Activated T-cell treated with anti-CD3 and anti-CD28 coated beads, Interleukin-2, amount 50 U/mL, for 48 hours (primary cell): ENCODE data around the gene PARM1.

Source experiments
- DNase-seq, 2 experiments: peaks; one replicate each; pipeline ENCODE4 v3.0.0-alpha.2; 2020

Gene PARM1

DNA sequence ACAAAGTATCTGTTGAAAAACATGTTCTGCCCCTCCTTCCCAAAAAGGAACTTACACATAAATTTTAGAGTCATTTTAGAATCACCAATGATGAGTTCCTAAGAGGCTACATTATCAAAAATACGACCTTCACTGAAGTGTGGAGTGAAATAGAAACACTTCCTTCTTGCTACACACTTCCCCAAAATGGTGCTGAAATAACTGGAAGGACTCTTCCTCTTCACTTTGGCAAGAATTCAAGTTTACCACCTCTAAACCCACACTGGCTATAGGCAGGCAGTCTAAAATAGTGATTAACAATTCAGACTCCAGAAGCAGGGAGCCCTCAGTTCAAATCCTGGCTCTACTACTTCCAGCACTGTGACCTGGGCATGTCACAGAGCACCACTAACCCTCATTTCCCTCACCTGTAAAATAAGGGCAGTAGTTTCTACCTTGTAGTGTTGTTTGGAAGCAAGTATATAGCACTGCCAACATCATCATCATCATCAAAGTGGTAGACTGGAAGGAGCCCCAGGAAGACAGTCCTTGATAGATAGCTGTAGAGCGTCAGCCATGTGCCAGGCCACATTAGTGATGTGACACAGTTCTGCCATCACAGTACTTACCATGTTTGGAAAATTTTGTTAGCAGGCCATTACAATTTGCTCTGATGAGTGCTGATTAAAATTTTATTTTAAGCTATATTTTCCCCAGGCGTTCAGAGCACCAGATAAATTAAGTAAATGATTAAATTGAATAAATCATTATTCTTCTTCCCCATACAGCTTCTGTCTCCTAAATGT lies 103.3 kb downstream of the PARM1 start:
- no peak for DNase-seq

DNA sequence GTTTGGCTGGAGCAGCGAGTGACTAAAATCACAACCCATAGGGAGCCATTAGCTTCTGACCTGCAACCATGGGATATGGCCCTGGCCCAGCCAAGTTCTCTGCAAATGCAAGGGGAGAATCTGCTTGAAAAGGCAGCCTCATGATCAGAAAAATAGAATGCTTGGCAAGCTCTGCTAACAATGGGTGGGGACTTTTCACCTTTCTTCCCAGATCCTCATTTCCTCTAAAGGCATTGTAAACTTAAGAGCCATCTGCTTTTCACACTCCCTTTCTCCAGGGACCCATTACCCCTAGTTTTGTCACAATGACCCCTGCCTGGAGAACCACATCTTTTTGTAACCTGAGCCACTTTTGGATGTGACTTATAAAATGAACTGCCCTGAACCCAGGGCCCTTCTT lies 104.3 kb downstream of the PARM1 start:
- DNase-seq: no peak

DNA sequence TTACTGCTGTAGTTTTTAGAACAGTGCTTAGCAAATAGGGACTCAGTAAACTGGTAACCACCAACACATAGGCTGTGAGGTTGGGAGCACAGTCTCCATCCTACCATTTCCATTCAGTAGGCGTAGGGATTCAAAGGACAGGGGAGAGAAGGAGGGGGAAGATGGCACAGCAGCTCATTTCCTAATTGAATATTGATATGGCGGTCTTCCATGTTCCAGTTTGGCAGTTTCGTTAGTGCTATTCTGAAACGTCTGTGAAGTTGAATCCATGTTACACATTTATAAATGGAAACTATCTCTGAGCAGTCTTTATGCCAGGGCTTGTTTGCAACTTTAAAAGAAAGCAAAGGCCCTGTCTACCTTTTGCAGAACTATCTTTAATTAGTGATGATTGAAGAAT lies 105.5 kb downstream of the PARM1 start:
- DNase-seq: no peak

GRCh38 chr4:75040703-75041102 lies 107.8 kb downstream of the PARM1 start:
- DNase-seq: no peak

DNA sequence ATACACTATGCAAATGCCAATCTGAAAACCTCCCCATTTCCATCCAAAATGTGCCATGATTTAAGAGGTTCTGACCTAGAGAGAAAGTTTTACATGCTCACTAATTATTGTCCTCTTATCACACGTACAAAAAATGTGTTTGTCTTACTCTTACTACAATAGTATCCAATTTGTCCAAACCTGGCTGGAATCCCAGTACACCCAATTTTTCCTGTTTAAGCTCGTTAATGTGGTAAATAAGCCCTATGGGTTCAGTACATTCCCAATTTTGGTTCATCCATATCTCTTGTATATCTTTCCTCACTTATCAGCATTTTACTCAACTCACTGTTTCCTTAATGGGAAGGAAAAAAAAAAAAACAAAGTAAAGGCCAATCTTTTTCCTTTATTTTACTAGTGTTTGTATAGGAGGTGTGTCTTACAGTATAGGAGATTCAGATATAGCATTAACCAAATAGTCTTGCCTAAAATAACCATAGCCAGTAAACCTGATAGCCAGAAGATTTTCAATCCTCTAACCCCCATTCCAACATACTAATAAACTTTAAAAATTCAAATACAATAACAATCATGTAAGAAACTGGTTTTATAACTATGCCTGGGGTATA lies 109.8 kb downstream of the PARM1 start:
- no peak for DNase-seq

DNA sequence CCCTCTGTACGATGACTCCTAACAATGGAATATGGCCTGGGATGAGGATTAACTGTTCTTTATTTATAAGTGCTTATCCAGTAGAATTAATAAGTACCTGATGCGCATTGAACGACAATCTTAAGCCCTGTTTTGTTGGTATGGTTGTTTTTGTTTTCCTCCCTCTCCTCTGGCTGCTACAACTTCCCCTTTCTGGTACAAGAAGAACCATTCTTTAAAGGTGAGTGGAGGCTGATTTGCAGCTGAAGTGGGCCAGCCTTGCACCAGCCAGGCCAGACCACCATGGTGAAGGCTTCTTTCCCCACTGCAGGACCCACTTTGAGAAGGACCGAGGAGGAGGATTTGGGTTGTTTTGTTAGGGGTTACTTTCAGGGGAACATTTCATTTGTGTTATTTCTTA lies 113.3 kb downstream of the PARM1 start:
- DNase-seq: no peak

GRCh38 chr4:75046641-75047040 lies 113.7 kb downstream of the PARM1 start:
- no peak for DNase-seq

GRCh38 chr4:75048208-75048879 lies 115.4 kb downstream of the PARM1 start:
- DNase-seq: no peak

GRCh38 chr4:75051431-75051830 lies 118.5 kb downstream of the PARM1 start:
- DNase-seq: no peak

GRCh38 chr4:75053352-75053751 lies 120.4 kb downstream of the PARM1 start:
- no peak for DNase-seq

GRCh38 chr4:75054078-75054477 lies 121.2 kb downstream of the PARM1 start:
- DNase-seq: no peak

GRCh38 chr4:75056277-75056676 lies 123.4 kb downstream of the PARM1 start:
- DNase-seq: no peak

- no peak for DNase-seq
These were observed 124.5 kb downstream of the PARM1 start for GRCh38 chr4:75057369-75057768.

DNA sequence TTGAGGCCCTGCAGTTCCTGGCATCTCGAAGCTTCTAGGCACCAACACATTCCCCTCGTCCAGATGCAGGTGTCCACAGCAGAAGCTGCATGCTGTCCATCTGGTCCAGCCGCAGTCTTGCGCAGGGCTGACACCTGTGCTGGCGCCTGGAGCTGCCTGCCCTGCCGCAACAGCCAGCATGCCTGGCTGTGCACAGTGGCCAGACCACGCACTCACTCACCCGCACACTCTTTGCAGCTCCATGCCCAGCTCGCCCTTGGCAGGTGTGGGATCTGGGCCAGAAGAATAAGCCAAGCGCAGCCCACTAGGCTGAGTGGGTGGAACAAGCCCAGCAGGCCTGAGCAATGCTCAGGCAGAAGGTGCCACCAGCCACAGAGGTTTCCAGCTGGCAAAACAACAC lies 125.6 kb downstream of the PARM1 start:
- DNase-seq: no peak

DNA sequence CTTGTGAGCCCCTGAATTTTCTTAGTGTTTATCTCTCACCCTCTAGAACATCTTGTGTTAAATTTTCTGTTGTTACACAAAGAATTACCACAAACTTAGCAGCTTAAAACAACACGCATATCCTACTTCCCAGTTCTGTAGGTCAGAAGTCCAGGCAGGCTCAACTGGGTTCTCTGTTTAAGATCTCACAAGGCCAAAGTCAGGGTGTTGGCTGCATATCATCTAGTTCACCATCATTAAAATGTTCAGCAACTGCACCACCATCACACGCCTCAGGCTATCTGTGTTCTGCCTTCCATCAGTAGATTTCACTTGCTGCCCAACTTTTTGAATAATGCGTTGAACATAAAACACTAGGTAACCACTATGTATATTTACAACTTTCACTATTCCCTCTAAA lies 130.5 kb downstream of the PARM1 start:
- DNase-seq: no peak

GRCh38 chr4:75065909-75066308 lies 133.0 kb downstream of the PARM1 start:
- DNase-seq: no peak

DNA sequence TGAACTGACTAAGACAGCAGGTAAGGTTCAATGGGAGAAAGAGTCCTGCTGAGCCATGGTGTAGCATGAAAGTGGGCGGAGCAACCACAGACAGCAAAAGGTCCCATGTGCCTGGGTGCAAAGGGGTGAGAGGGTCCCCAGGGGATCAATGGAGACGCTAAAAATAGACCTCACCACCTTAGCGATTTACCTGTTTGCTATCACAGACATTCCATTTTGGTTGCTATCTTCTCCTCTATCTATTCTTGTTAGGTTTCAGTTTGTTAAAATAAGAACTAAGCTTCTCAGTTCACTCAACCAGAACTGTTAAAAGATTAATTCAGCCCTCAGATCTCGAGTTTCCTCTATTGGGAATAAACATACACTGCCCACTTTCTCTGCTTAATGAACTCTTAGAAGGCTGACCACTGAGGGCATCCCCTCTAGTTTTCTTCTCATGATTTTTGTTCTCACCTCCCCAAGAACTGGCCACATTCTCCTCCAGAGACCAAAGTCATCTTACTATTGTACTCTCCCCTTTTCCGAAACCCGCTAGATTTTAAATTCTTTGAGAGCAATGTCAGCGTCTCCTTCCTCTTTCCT lies 136.7 kb downstream of the PARM1 start:
- no peak for DNase-seq

- DNase-seq: no peak
These were observed 138.4 kb downstream of the PARM1 start for GRCh38 chr4:75071317-75071716.

GRCh38 chr4:75080888-75081287 lies 148.0 kb downstream of the PARM1 start:
- no peak for DNase-seq

GRCh38 chr4:75081561-75081960 lies 148.6 kb downstream of the PARM1 start:
- DNase-seq: no peak

DNA sequence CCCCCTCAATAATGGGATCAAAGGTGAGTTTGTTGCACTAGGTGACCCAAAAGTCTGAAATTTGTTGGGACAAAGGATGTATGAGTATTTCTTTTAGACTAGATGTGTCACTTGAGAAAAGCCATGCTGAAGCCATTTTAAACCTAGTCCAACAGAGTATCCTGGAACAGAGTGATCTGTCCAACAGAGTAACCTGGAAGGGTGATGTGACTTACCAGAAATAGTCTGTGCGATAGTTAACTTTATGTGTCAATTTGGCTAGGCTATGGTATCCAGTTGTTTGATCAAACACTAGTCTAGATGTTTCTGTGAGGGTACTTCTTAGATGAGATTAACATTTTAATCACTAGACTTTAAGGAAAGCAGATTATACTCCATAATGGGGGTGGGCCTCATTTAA lies 154.5 kb downstream of the PARM1 start:
- no peak for DNase-seq

- no peak for DNase-seq
These were observed 154.9 kb downstream of the PARM1 start for GRCh38 chr4:75087865-75088264.

DNA sequence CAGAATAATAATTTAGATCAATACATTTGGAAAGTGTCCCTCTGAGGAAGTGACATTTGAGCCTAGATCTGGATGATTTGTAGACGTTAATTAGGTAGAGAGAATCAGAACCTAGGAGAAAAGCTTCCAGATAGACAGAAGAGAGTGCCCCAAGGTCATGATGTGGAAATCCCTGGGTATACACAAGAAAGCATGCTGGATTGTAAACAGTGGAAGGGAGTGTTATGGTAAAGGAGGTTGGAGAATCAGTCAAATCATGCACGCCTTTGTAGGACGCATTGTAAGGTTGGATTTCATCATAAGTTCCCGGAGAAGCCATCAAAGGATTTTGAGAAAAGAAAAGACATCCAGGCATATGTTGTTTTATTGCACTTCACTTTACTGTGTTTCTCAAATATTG lies 156.3 kb downstream of the PARM1 start:
- no peak for DNase-seq

GRCh38 chr4:75099321-75099720 lies 166.4 kb downstream of the PARM1 start:
- no peak for DNase-seq
